ENCODE measurements around the gene GTF3C6. TPM values are rescaled to one million over a fixed set of nuclear protein-coding genes. Genes with fewer than 3 reads are reported as not detected.
A peak's percentile ranks its signal among the peaks of the same experiment; 100 is the strongest.

The GTF3C6 gene, protein sequence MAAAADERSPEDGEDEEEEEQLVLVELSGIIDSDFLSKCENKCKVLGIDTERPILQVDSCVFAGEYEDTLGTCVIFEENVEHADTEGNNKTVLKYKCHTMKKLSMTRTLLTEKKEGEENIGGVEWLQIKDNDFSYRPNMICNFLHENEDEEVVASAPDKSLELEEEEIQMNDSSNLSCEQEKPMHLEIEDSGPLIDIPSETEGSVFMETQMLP
- polyA plus RNA-seq (2013, experiment 1 of 2) = 114 TPM
- 108 TPM for polyA plus RNA-seq (2013, experiment 2 of 2)

DNA sequence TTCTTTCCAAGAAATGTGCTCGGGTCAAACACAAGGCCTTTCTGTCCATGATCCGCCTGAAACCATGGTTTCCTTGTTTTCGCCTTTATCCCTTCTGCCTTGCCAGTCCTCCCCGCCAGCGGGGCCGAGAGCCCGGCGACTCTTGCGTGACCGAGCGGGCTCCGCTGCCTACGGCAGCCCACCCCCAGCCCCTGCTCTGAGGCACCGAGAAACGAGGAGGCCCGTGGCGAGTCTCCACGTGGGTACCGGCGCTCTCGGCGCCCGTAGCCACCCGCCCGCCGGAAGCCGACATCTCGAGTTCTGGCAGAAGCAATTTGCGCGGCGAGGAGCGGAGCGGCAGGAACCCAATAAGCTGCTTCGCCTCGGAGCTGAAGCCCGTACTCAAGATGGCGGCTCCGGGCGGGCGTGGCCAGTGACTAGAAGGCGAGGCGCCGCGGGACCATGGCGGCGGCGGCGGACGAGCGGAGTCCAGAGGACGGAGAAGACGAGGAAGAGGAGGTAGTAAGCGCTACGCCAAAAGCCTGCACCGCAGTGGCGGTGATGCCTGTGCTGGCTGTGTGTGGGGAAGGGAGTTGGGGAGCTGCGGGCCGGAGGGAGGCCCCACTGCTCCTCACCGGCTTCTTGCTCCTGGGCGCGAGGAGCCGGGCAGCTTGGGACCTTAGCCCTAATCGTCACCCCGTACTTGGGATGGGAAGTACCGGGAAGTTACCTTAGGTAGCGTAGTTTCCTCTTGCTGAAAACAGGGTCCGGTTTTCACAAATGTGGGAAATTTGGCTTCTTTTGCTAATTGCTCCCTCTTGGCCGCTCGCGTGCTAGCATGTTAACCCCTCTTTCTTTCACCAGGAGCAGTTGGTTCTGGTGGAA lies at the start of gene GTF3C6:
Gene GTF3C6 (plus strand): TSS at position 378 of the 864 bp plus-strand sequence. CDS start 64 bp downstream, at position 442.
- H3K9me3 ChIP-seq (ENCODE audit: insufficient read depth, low read depth, low read length) = no peaks in the 10 kb centered on the region
- H3K4me3 ChIP-seq (ENCODE audit: low read length) = peak within 1 kb of the TSS; percentile 97
- peak within 1 kb of the TSS; percentile 92 for H3K27ac ChIP-seq (ENCODE audit: low read depth, low read length)
- no peaks in the 10 kb centered on the region for H3K4me1 ChIP-seq (ENCODE audit: insufficient read depth, low read length)
- peaks cover 36% of the 10 kb centered on the region for H3K36me3 ChIP-seq (ENCODE audit: insufficient read depth, low read length)
- WGBS = 2% methylated on average over 70 of the region's 70 CpGs
- no peaks in the 10 kb centered on the region for H3K27me3 ChIP-seq (ENCODE audit: insufficient read depth, low read length)
- peak within 1 kb of the TSS; percentile 99 for H3K9ac ChIP-seq (ENCODE audit: low read depth, low read length)

DNA sequence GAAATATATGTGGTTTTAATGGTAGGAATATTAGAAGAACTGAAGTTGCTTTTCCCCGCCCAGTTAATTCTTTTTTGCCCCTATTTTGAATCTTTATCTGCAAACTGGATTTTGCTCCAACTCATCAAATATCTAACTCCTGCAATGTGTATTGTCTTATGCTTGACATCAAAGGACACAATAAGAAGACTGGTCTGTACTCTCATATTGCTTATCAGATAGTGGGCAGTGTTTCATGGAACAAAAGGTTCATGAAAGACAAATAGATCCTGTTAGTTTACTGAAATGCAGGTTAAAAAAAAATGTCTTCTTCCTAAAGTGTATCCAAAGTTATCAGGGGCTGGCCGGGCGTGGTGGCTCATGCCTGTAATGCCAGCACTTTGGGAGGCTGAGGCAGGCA lies 27.7 kb upstream of the GTF3C6 start:
- WGBS = 85% methylated on average over 3 of the region's 3 CpGs
- no peak overlapping the region for H3K9ac ChIP-seq (ENCODE audit: low read depth, low read length)

DNA sequence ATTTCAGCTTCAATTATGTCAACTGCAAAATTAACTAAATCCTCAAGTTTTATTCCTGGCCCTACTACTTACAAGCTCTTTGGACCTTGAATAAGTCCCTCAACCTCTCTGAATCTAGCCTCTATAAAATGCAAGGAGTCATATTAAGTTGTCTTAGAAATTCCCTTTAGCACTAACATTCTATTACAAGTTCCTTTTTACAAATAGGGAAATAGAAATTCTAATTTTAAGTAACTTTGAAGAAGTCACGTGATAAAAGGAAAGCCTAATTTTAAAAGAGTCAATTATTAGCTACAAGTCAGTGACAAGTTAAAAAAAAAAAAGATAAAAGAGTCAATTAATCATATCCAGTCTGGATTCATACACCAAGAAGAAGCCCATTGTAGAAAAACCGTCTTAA lies 24.6 kb upstream of the GTF3C6 start:
- H3K27me3 ChIP-seq (ENCODE audit: insufficient read depth, low read length) = no peaks in the 10 kb centered on the region
- no peak overlapping the region for H3K27ac ChIP-seq (ENCODE audit: low read depth, low read length)
- H3K36me3 ChIP-seq (ENCODE audit: insufficient read depth, low read length) = no peaks in the 10 kb centered on the region
- WGBS = 95% methylated on average over 1 of the region's 2 CpGs
- no peaks in the 10 kb centered on the region for H3K9me3 ChIP-seq (ENCODE audit: insufficient read depth, low read depth, low read length)
- H3K4me3 ChIP-seq (ENCODE audit: low read length) = no peak overlapping the region
- H3K9ac ChIP-seq (ENCODE audit: low read depth, low read length) = no peak overlapping the region
- no peaks in the 10 kb centered on the region for H3K4me1 ChIP-seq (ENCODE audit: insufficient read depth, low read length)

More for the DNA sequence above, 27.7 kb upstream of the GTF3C6 start:
- no peaks in the 10 kb centered on the region for H3K9me3 ChIP-seq (ENCODE audit: insufficient read depth, low read depth, low read length)
- no peaks in the 10 kb centered on the region for H3K27me3 ChIP-seq (ENCODE audit: insufficient read depth, low read length)
- no peaks in the 10 kb centered on the region for H3K4me1 ChIP-seq (ENCODE audit: insufficient read depth, low read length)
- H3K4me3 ChIP-seq (ENCODE audit: low read length) = no peak overlapping the region
- no peak overlapping the region for H3K27ac ChIP-seq (ENCODE audit: low read depth, low read length)
- no peaks in the 10 kb centered on the region for H3K36me3 ChIP-seq (ENCODE audit: insufficient read depth, low read length)

DNA sequence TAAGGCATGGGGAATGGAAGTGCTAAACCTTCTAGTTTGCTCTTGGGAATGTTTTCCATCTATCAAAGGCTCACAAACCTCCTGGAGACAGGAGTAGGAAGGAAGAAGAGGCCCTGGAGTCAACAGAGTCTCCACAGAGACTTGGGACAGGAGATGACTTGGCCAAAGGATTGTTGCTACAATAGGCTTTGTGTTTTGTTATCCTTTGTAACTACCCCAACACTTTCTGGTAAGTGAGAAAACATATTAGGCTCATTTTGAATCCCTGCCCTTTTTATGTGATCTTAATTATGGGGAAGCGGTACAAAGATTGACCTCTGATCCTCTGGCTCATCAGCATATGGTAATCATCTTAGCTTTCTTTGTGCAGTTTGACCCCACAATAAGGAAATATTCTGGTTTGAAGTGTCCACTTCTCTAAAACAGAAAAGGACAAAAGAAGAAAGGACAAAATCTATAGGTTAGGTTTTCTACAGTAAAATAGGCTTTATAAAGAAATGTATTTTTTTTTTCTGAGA lies 24.1 kb upstream of the GTF3C6 start:
- no peaks in the 10 kb centered on the region for H3K27me3 ChIP-seq (ENCODE audit: insufficient read depth, low read length)
- no peaks in the 10 kb centered on the region for H3K9me3 ChIP-seq (ENCODE audit: insufficient read depth, low read depth, low read length)
- H3K4me1 ChIP-seq (ENCODE audit: insufficient read depth, low read length) = no peaks in the 10 kb centered on the region
- H3K27ac ChIP-seq (ENCODE audit: low read depth, low read length) = no peak overlapping the region
- WGBS = 89% methylated on average over 1 of the region's 1 CpG
- no peaks in the 10 kb centered on the region for H3K36me3 ChIP-seq (ENCODE audit: insufficient read depth, low read length)
- H3K9ac ChIP-seq (ENCODE audit: low read depth, low read length) = no peak overlapping the region
- H3K4me3 ChIP-seq (ENCODE audit: low read length) = no peak overlapping the region

DNA sequence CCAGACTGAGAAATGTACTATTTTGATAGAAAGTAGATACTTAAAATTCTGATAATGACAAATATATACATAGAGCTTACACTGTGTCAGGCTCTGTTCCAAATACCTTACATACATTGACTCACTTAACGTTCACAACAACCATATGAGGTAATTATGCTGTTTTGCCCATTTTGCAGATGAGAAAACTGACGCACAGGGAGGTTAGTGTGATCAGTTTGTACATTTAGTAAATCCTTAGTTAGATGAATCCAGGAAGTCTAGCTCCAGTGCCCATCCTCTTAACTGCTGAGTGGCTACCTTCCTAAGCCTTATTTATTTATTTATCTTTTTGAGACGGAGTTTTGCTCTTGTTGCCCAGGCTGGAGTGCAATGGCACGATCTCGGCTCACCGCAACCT lies 23.3 kb upstream of the GTF3C6 start:
- Histone ChIP-seq H3K4me1 (ENCODE audit: insufficient read depth, low read length) (no peaks in the 10 kb centered on the region), H3K36me3 (ENCODE audit: insufficient read depth, low read length) (no peaks in the 10 kb centered on the region), H3K4me3 (ENCODE audit: low read length) (no peak overlapping the region), H3K27ac (ENCODE audit: low read depth, low read length) (no peak overlapping the region), H3K9me3 (ENCODE audit: insufficient read depth, low read depth, low read length) (no peaks in the 10 kb centered on the region), H3K27me3 (ENCODE audit: insufficient read depth, low read length) (no peaks in the 10 kb centered on the region), H3K9ac (ENCODE audit: low read depth, low read length) (no peak overlapping the region)
- 96% methylated on average over 6 of the region's 6 CpGs for WGBS

DNA sequence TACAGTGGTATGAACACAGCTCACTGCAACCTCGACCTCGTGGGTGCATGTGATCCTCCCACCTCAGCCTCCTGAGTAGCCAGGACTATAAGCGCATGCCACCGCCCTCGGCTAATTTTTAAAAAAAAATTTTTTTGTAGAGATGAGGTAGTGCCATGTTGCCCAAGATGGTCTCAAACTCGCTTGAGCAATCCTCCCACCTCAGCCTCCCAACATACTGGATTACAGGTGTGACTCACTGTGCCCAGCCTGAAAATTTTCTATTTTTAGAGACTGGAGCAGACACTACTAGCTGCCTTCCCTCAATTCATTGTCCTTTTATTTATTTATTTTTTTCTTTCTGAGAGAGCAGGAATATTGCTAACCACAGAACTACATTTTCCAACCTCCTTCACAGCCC lies 20.3 kb upstream of the GTF3C6 start:
- Histone ChIP-seq H3K9ac (ENCODE audit: low read depth, low read length) (no peak overlapping the region), H3K9me3 (ENCODE audit: insufficient read depth, low read depth, low read length) (no peaks in the 10 kb centered on the region), H3K4me3 (ENCODE audit: low read length) (no peak overlapping the region), H3K36me3 (ENCODE audit: insufficient read depth, low read length) (no peaks in the 10 kb centered on the region), H3K27me3 (ENCODE audit: insufficient read depth, low read length) (no peaks in the 10 kb centered on the region), H3K4me1 (ENCODE audit: insufficient read depth, low read length) (no peaks in the 10 kb centered on the region), H3K27ac (ENCODE audit: low read depth, low read length) (no peak overlapping the region)
- WGBS = 89% methylated on average over 4 of the region's 6 CpGs

DNA sequence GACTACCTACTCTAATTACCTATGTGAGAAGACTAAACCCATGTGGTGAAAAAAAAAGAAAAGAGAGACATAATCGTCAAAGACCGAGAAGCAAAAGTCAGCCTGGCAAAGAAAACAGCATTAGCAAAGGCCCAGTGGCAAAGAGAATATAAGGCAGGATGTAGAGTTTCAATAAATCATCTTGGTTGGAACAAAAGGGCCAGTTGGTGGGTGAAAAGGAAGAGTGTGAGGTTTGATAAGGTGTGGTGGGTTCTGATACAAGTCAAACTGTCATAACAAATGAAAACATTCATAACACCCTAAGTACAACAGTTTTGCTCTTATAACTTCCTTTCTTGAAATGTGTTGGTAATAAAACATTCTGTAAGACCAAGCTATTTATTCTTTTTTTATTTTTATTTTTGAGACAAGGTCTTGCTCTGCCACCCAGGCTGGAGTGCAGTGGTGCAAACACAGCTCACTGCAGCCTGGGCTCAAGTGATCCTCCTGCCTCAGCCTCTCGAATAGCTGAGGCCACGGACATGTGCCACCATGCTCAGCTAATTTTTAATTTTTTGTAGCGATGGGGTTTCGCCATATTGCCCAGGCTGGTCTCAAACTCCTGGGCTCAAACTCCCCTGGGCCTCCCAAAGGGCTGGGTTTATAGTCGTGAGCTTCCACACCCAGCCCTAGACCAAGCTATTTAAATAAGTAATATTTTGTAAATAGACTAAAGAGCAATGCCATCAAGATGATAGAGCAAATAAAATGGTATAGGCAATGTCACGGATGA lies 18.9 kb upstream of the GTF3C6 start:
- H3K9ac ChIP-seq (ENCODE audit: low read depth, low read length) = no peak overlapping the region
- H3K36me3 ChIP-seq (ENCODE audit: insufficient read depth, low read length) = no peaks in the 10 kb centered on the region
- no peak overlapping the region for H3K4me3 ChIP-seq (ENCODE audit: low read length)
- no peaks in the 10 kb centered on the region for H3K4me1 ChIP-seq (ENCODE audit: insufficient read depth, low read length)
- WGBS = 95% methylated on average over 6 of the region's 8 CpGs
- H3K9me3 ChIP-seq (ENCODE audit: insufficient read depth, low read depth, low read length) = no peaks in the 10 kb centered on the region
- H3K27me3 ChIP-seq (ENCODE audit: insufficient read depth, low read length) = no peaks in the 10 kb centered on the region
- no peak overlapping the region for H3K27ac ChIP-seq (ENCODE audit: low read depth, low read length)

DNA sequence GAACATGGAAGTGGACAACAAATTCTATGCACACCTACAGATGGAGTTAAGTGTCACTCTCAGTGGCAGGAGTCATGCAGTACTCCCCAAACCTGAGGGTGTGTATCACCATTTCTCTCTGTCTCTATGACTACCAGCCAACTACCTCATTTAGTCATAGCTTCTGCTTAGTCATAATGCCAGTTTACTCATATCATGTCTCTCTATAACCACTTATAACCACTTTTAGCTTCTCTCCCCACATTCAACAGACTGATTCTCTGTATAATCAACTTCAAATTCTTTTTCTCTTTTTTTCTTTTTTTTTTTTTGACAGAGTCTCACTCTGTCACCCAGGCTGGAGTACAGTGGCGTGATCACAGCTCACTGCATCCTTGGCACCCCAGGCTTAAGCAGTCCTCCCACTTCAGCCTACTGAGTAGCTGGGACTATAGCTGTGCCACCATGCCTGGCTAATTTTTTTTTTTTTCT lies 13.8 kb upstream of the GTF3C6 start:
- no peak overlapping the region for H3K4me3 ChIP-seq (ENCODE audit: low read length)
- WGBS = 94% methylated on average over 1 of the region's 1 CpG
- H3K27ac ChIP-seq (ENCODE audit: low read depth, low read length) = no peak overlapping the region
- H3K27me3 ChIP-seq (ENCODE audit: insufficient read depth, low read length) = no peaks in the 10 kb centered on the region
- H3K36me3 ChIP-seq (ENCODE audit: insufficient read depth, low read length) = no peaks in the 10 kb centered on the region
- H3K9me3 ChIP-seq (ENCODE audit: insufficient read depth, low read depth, low read length) = no peaks in the 10 kb centered on the region
- H3K9ac ChIP-seq (ENCODE audit: low read depth, low read length) = no peak overlapping the region
- no peaks in the 10 kb centered on the region for H3K4me1 ChIP-seq (ENCODE audit: insufficient read depth, low read length)

DNA sequence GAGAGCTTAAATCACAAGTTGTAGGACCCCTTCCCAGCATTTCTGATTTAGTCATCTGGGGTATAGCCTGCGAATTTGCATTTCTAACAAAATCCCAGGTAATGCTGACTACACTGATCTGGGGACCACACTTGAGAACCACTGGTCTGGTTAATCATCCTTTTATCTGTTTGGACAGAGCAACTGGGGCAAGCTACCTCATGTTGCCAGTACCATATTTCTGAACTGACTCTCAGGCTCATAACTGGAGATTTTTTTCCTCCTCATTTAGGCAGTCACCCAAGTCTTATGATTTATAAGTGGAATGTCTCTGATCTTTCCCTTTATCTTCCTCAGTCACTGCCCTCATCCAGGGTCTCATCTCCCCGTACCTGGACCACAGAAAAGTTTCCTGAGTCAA lies 12.0 kb upstream of the GTF3C6 start:
- Histone ChIP-seq H3K4me3 (ENCODE audit: low read length) (no peak overlapping the region), H3K36me3 (ENCODE audit: insufficient read depth, low read length) (no peaks in the 10 kb centered on the region), H3K9ac (ENCODE audit: low read depth, low read length) (no peak overlapping the region), H3K27ac (ENCODE audit: low read depth, low read length) (no peak overlapping the region), H3K4me1 (ENCODE audit: insufficient read depth, low read length) (no peaks in the 10 kb centered on the region), H3K9me3 (ENCODE audit: insufficient read depth, low read depth, low read length) (no peaks in the 10 kb centered on the region), H3K27me3 (ENCODE audit: insufficient read depth, low read length) (no peaks in the 10 kb centered on the region)
- 85% methylated on average over 2 of the region's 2 CpGs for WGBS

DNA sequence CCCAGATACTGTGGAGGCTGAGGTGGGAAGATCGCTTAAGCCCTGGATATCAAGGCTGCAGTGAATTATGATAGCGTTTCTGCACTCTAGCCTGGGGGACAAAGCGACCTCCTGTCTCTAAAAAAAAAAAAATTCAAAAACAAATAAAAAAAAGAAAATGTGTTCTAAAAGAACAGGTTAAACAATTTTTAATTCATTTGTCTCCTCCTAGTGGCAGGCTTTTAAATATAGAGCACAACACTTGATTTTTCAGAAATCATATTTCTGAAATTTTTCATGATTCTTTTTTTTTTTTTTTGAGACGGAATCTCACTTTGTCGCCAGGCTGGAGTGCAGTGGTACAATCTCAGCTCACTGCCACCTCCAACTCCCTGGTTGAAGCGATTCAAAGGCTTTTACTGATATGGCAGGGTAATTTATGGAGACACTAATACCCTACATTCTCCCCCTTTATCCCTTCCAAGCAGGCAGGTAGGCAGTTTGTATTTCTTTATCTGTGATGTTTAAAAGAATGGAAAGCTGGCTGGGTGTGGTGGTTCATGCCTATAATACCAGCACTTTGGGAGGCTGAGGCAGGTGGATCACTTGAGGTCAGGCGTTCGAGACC lies 8.7 kb upstream of the GTF3C6 start:
- WGBS = 86% methylated on average over 3 of the region's 8 CpGs
- Histone ChIP-seq H3K36me3 (ENCODE audit: insufficient read depth, low read length) (no peaks in the 10 kb centered on the region), H3K9me3 (ENCODE audit: insufficient read depth, low read depth, low read length) (no peaks in the 10 kb centered on the region), H3K4me3 (ENCODE audit: low read length) (no peak overlapping the region), H3K27ac (ENCODE audit: low read depth, low read length) (no peak overlapping the region), H3K4me1 (ENCODE audit: insufficient read depth, low read length) (no peaks in the 10 kb centered on the region), H3K27me3 (ENCODE audit: insufficient read depth, low read length) (no peaks in the 10 kb centered on the region), H3K9ac (ENCODE audit: low read depth, low read length) (no peak overlapping the region)

Data from HUES64 (cell line).